ENCODE measurements around the gene ARGLU1. TPM values are rescaled to one million over a fixed set of nuclear protein-coding genes. Genes with fewer than 3 reads are reported as not detected.

The ARGLU1 gene
- total RNA-seq, 1 donor, result 42.0 TPM

DNA sequence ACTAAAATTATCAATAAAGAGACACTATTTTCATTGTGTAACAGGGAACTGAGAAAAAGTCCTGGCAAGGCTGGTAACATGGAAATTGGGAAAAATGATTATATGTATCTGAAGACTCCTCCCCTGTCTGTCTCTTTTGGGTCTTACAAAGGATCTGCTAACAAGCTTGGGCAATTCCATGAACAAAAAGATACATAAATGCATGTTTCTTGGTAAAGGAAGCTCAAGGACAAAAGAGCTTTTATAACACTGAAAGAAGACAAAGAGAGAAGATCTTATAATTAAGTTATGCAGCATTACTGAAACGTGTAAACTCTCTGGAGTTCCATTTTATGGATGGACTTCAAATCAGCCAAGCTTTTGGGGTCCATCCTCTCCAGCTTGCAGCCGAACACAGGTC, 61.7 kb downstream of the ARGLU1 start:
- DNase-seq (ENCODE audit: insufficient read length, low spot score, missing footprints), result no peak
- Histone ChIP-seq H4K20me1 (ENCODE audit: insufficient read depth, low read length) (no peaks in the 10 kb centered on the region), H3K4me2 (ENCODE audit: insufficient read depth, low read length) (no peak overlapping the region), H3K36me3 (ENCODE audit: insufficient read depth, low read length) (peaks cover 4% of the 10 kb centered on the region), H3K27ac (ENCODE audit: low read depth, low read length) (no peak overlapping the region), H3K4me1 (ENCODE audit: insufficient read depth, low read length) (peaks cover 28% of the 10 kb centered on the region), H3K79me2 (ENCODE audit: insufficient read depth, low read length) (peaks cover 44% of the 10 kb centered on the region), H2AFZ (ENCODE audit: low read length) (no peak overlapping the region), H3K9me3 (ENCODE audit: low read depth, low read length) (no peaks in the 10 kb centered on the region), H3K4me3 (ENCODE audit: insufficient read depth, low read length) (no peak overlapping the region), H3K27me3 (ENCODE audit: insufficient read depth, low read length) (no peaks in the 10 kb centered on the region)
- TF ChIP-seq, protein P1, sequence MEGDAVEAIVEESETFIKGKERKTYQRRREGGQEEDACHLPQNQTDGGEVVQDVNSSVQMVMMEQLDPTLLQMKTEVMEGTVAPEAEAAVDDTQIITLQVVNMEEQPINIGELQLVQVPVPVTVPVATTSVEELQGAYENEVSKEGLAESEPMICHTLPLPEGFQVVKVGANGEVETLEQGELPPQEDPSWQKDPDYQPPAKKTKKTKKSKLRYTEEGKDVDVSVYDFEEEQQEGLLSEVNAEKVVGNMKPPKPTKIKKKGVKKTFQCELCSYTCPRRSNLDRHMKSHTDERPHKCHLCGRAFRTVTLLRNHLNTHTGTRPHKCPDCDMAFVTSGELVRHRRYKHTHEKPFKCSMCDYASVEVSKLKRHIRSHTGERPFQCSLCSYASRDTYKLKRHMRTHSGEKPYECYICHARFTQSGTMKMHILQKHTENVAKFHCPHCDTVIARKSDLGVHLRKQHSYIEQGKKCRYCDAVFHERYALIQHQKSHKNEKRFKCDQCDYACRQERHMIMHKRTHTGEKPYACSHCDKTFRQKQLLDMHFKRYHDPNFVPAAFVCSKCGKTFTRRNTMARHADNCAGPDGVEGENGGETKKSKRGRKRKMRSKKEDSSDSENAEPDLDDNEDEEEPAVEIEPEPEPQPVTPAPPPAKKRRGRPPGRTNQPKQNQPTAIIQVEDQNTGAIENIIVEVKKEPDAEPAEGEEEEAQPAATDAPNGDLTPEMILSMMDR (IDR thresholded peaks at IDR 0.05; ENCODE audit: extremely low read depth, low read depth, low read length), result no peak

DNA sequence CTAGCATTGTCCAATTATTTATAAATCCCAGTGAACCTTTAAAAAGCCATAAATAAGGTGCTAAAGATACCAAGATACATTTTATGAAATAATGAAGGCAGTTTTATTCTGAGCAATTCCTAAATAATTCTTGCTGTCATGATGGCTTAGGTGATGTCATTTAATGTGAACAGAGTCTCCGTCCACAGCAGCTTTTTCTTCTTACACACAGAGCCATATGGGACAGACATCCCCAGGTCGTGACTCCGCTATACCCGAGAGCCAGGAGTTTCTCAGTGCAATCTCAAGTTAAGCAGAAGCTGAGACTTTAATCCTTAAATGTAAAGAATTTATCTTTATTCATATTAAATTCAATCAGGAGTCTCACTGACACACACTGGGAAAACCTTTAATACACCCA, 62.2 kb downstream of the ARGLU1 start:
- Histone ChIP-seq H2AFZ (ENCODE audit: low read length) (no peak overlapping the region), H3K27me3 (ENCODE audit: insufficient read depth, low read length) (no peaks in the 10 kb centered on the region), H3K4me2 (ENCODE audit: insufficient read depth, low read length) (no peak overlapping the region), H3K9me3 (ENCODE audit: low read depth, low read length) (no peaks in the 10 kb centered on the region), H4K20me1 (ENCODE audit: insufficient read depth, low read length) (no peaks in the 10 kb centered on the region), H3K4me3 (ENCODE audit: insufficient read depth, low read length) (no peak overlapping the region), H3K27ac (ENCODE audit: low read depth, low read length) (no peak overlapping the region), H3K4me1 (ENCODE audit: insufficient read depth, low read length) (peaks cover 28% of the 10 kb centered on the region), H3K79me2 (ENCODE audit: insufficient read depth, low read length) (peaks cover 44% of the 10 kb centered on the region), H3K36me3 (ENCODE audit: insufficient read depth, low read length) (peaks cover 4% of the 10 kb centered on the region)
- TF ChIP-seq, protein P1 (IDR thresholded peaks at IDR 0.05; ENCODE audit: extremely low read depth, low read depth, low read length), result no peak
- no peak for DNase-seq (ENCODE audit: insufficient read length, low spot score, missing footprints)

DNA sequence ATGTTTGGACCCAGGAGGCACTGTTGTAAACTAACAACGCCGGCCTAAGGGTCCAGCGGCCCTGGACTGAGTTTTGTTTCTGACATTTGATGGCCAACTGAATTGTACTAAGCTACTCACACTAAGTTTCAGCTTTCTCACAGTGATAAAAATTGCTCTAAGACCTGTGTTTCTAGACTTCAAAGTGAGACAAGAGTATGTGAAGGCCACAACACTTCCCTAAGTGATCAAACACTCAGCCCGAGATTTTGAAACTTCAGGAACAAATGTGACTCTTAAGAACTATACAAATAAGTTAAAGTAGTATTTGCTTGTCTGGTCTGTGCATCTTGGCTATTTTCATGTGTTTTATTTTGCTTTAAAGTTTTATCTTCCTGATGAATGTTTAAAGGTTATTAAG, 62.6 kb downstream of the ARGLU1 start:
- TF ChIP-seq, protein P1 (IDR thresholded peaks at IDR 0.05; ENCODE audit: extremely low read depth, low read depth, low read length), result no peak
- no peak overlapping the region for H3K4me3 ChIP-seq (ENCODE audit: insufficient read depth, low read length)
- H4K20me1 ChIP-seq (ENCODE audit: insufficient read depth, low read length), result no peaks in the 10 kb centered on the region
- H3K36me3 ChIP-seq (ENCODE audit: insufficient read depth, low read length), result peaks cover 4% of the 10 kb centered on the region
- no peak overlapping the region for H3K27ac ChIP-seq (ENCODE audit: low read depth, low read length)
- H3K27me3 ChIP-seq (ENCODE audit: insufficient read depth, low read length), result no peaks in the 10 kb centered on the region
- H2AFZ ChIP-seq (ENCODE audit: low read length), result no peak overlapping the region
- H3K9me3 ChIP-seq (ENCODE audit: low read depth, low read length), result no peaks in the 10 kb centered on the region
- peaks cover 47% of the 10 kb centered on the region for H3K79me2 ChIP-seq (ENCODE audit: insufficient read depth, low read length)
- H3K4me2 ChIP-seq (ENCODE audit: insufficient read depth, low read length), result no peak overlapping the region
- peaks cover 31% of the 10 kb centered on the region for H3K4me1 ChIP-seq (ENCODE audit: insufficient read depth, low read length)
- DNase-seq (ENCODE audit: insufficient read length, low spot score, missing footprints), result no peak

DNA sequence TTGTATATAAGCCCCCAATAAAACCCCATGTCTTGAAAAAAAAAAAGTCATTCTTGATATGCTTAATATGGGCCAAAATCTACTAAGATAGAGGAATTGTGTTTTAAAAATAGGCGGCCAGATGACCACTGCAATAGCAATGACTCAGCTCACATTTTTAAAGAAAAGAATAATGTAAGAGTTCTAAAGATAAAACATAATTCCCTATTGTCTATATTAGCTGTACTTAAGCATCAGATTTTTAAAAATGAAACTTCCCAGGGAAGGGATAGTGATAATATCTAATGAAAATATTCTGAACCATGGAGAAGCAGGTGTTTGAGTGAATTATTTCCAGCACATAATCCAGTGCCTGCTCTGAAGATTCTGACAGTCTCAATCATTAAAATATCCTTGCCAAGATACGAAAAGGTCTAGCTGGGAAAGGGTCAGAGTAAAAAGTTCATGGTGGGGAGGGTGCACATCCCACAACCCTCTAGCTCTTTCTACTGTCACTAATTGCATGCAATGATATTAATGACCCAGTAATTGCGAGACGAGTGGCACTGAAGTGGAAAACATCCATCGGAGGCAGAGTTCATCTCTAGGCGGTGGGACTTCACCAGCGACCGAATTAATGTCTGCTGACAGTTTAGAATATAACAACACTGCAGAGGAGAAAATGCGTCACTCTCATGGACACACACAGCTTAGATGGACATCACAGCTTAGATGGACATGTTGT, 64.0 kb downstream of the ARGLU1 start:
- Histone ChIP-seq H3K9me3 (ENCODE audit: low read depth, low read length) (no peaks in the 10 kb centered on the region), H3K4me2 (ENCODE audit: insufficient read depth, low read length) (no peak overlapping the region), H2AFZ (ENCODE audit: low read length) (no peak overlapping the region), H3K27ac (ENCODE audit: low read depth, low read length) (peak overlapping the region; percentile 21), H3K4me1 (ENCODE audit: insufficient read depth, low read length) (peaks cover 34% of the 10 kb centered on the region), H4K20me1 (ENCODE audit: insufficient read depth, low read length) (no peaks in the 10 kb centered on the region), H3K4me3 (ENCODE audit: insufficient read depth, low read length) (no peak overlapping the region), H3K27me3 (ENCODE audit: insufficient read depth, low read length) (no peaks in the 10 kb centered on the region), H3K79me2 (ENCODE audit: insufficient read depth, low read length) (peaks cover 45% of the 10 kb centered on the region), H3K36me3 (ENCODE audit: insufficient read depth, low read length) (no peaks in the 10 kb centered on the region)
- TF ChIP-seq, protein P1 (IDR thresholded peaks at IDR 0.05; ENCODE audit: extremely low read depth, low read depth, low read length), result no peak
- peak; percentile 72 for DNase-seq (ENCODE audit: insufficient read length, low spot score, missing footprints)
